Measurements from ENCODE around the gene MAP3K20. TPM values are rescaled to one million over a fixed set of nuclear protein-coding genes. Genes with fewer than 3 reads are reported as not detected.
"Not testable (repeated sequence)": the region's sequence is repeated elsewhere in the genome, so short reads cannot be mapped to it uniquely, and the experiment has no call there.

Gene MAP3K20
- polyA plus RNA-seq, 1 of the 3 experiments (the other 2 are of a cell fraction) = 8.5 TPM

- peaks cover 44% of the 10 kb centered on the region; the same call in 1 of the 2 replicates for H3K79me2 ChIP-seq (ENCODE audit: insufficient read depth)
- no peaks in the 10 kb centered on the region for H3K27me3 ChIP-seq (ENCODE audit: insufficient read depth)
- TF ChIP-seq NRF1 (IDR thresholded peaks at IDR 0.05; ENCODE audit: low read depth, low read length) (no peak), RXRA (IDR thresholded peaks at IDR 0.05; ENCODE audit: borderline replicate concordance, low read depth) (no peak), EZH2phosphoT487 (IDR thresholded peaks at IDR 0.05; ENCODE audit: borderline replicate concordance, low read depth) (no peak), ZBTB33 (IDR thresholded peaks at IDR 0.05; ENCODE audit: borderline replicate concordance, low read depth) (no peak), ELF1 (IDR thresholded peaks at IDR 0.05) (no peak), REST (IDR thresholded peaks at IDR 0.05; ENCODE audit: low read depth, low read length) (no peak), POLR2AphosphoS5 (IDR thresholded peaks at IDR 0.05; ENCODE audit: low read depth, low read length) (no peak), CTCF (IDR thresholded peaks at IDR 0.05) (no peak), FOXJ3 (CRISPR knock-in tag; IDR thresholded peaks at IDR 0.05) (no peak), GABPA (IDR thresholded peaks at IDR 0.05; ENCODE audit: low read depth) (no peak), SIN3A (IDR thresholded peaks at IDR 0.05; ENCODE audit: borderline replicate concordance, low read depth, low read length) (no peak), GATA2 (CRISPR knock-in tag; IDR thresholded peaks at IDR 0.05) (no peak), EP300 (IDR thresholded peaks at IDR 0.05; ENCODE audit: borderline replicate concordance in 1 of 2, low read depth in 1 of 2, low read length in 1 of 2) (no peak), CHD2 (IDR thresholded peaks at IDR 0.05; ENCODE audit: low read length, partially characterized antibody) (no peak), USF1 (IDR thresholded peaks at IDR 0.05; ENCODE audit: borderline replicate concordance, low read depth) (no peak), IRF3 (IDR thresholded peaks at IDR 0.05; ENCODE audit: low read depth, low read length) (no peak), TCF12 (IDR thresholded peaks at IDR 0.05) (no peak), YY1 (IDR thresholded peaks at IDR 0.05; ENCODE audit: low read depth) (no peak)
- no peak for DNase-seq
- H3K4me1 ChIP-seq (ENCODE audit: control insufficient read depth in 1 of 2, insufficient read depth in 2 of 2, low read depth in 1 of 2, low read length in 1 of 2) = peaks cover 0 to 18% of the 10 kb centered on the region in 2 experiments; a peak in 1 of 4 replicates
- 90% methylated on average over 6 of the region's 6 CpGs for WGBS (ENCODE audit: low lambda C conversion rate)
- H3K27ac ChIP-seq (ENCODE audit: low read depth in 2 of 2, low read length in 1 of 2) = no peak overlapping the region
- H3K9me3 ChIP-seq = no peaks in the 10 kb centered on the region
- no peak overlapping the region for H3K4me3 ChIP-seq (ENCODE audit: low read depth in 2 of 2, low read length in 1 of 2)
- no peaks in the 10 kb centered on the region for H4K20me1 ChIP-seq (ENCODE audit: insufficient read depth)
- CTCF ChIA-PET = no interaction called here
- peaks cover 14% of the 10 kb centered on the region for H3F3A ChIP-seq (replicated peaks; ENCODE audit: insufficient read depth)
- H3K4me2 ChIP-seq = no peak overlapping the region
- H3K9me2 ChIP-seq = no peaks in the 10 kb centered on the region
- H3K36me3 ChIP-seq (replicated peaks in 1 of 2; ENCODE audit: control insufficient read depth in 1 of 2, insufficient read depth in 2 of 2, low read length in 1 of 2) = no peaks in the 10 kb centered on the region
- no peak overlapping the region for H2AFZ ChIP-seq (ENCODE audit: low read depth)
- POLR2A ChIA-PET = no interaction called here
- H3K9ac ChIP-seq = no peak overlapping the region
Measured at GRCh38 chr2:173161507-173161906, 85.9 kb downstream of the MAP3K20 start.

- H3K4me3 ChIP-seq (ENCODE audit: low read depth in 2 of 2, low read length in 1 of 2); H3K27ac ChIP-seq (ENCODE audit: low read depth in 2 of 2, low read length in 1 of 2); H4K20me1 ChIP-seq (ENCODE audit: insufficient read depth); H3K4me2 ChIP-seq; H3K36me3 ChIP-seq (replicated peaks in 1 of 2; ENCODE audit: control insufficient read depth in 1 of 2, insufficient read depth in 2 of 2, low read length in 1 of 2); H3K27me3 ChIP-seq (ENCODE audit: insufficient read depth); DNase-seq; POLR2A ChIA-PET; H3K9ac ChIP-seq; H3K9me2 ChIP-seq; H3K9me3 ChIP-seq; H2AFZ ChIP-seq (ENCODE audit: low read depth): not testable (repeated sequence)
- WGBS (ENCODE audit: low lambda C conversion rate) = 93% methylated on average over 1 of the region's 1 CpG
- CTCF ChIA-PET = interaction anchor here (1.0 kb wide), 1 partner anchor 12 kb away, joined by 4 read pairs; no protein-coding TSS in a partner anchor
- Histone ChIP-seq H3K79me2 (ENCODE audit: insufficient read depth) (peaks cover 38% of the 10 kb centered on the region), H3F3A (replicated peaks; ENCODE audit: insufficient read depth) (peaks cover 14% of the 10 kb centered on the region), H3K4me1 (ENCODE audit: control insufficient read depth in 1 of 2, insufficient read depth in 2 of 2, low read depth in 1 of 2, low read length in 1 of 2) (peaks cover 0 to 15% of the 10 kb centered on the region in 2 experiments; a peak in 2 of 4 replicates)
Measured at GRCh38 chr2:173163357-173163756, 87.7 kb downstream of the MAP3K20 start.

Data from SK-N-SH (cell line).